Spleen (tissue), 11 donors: Measurements from ENCODE around the gene FHL2. TPM values are rescaled to one million over a fixed set of nuclear protein-coding genes. Genes with fewer than 3 reads are reported as not detected.

Experiments
- DNase-seq: peaks from one replicate; pipeline ENCODE4 v3.0.0-alpha.2; 2020
- H3K27ac ChIP-seq, 8 donors: fragments of 200-600 bp; sonication (generic) in 7 of 8; 1 replicate in 4 of 8; 2 replicates in 4 of 8; pipeline versions ENCODE4 v1.5.0 to v1.8.0; 2016 to 2021; ENCODE audit warnings: inconsistent platforms in 4 of 8, mild to moderate bottlenecking in 4 of 8, moderate library complexity in 1 of 8
- H3K27me3 ChIP-seq, 7 donors: fragments of 200-600 bp; sonication (generic) in 6 of 7; replicated peaks in 1 of 7; 1 replicate in 4 of 7; 2 replicates in 3 of 7; pipeline versions ENCODE4 v1.5.0 to v1.8.0; 2016 to 2021; ENCODE audit warnings: inconsistent platforms in 3 of 7, mild to moderate bottlenecking in 1 of 7
- H3K36me3 ChIP-seq, 6 donors: fragments of 200-600 bp; sonication (generic) in 5 of 6; 1 replicate in 4 of 6; 2 replicates in 2 of 6; pipeline versions ENCODE4 v1.5.0 to v1.8.0; 2016 to 2021; ENCODE audit warnings: inconsistent platforms in 2 of 6
- H3K4me1 ChIP-seq, 6 donors: fragments of 200-600 bp; sonication (generic) in 5 of 6; 1 replicate in 3 of 6; 2 replicates in 3 of 6; pipeline versions ENCODE4 v1.5.0 to v1.8.0; 2016 to 2021; ENCODE audit warnings: inconsistent platforms in 3 of 6
- H3K4me3 ChIP-seq, 8 donors: fragments of 200-600 bp; sonication (generic) in 7 of 8; 1 replicate in 4 of 8; 2 replicates in 4 of 8; pipeline versions ENCODE4 v1.5.0 to v1.8.0; 2016 to 2021; ENCODE audit warnings: inconsistent platforms in 4 of 8, mild to moderate bottlenecking in 4 of 8, moderate library complexity in 2 of 8
- H3K9me3 ChIP-seq, 8 donors: fragments of 200-600 bp; sonication (generic) in 7 of 8; 1 replicate in 4 of 8; 2 replicates in 4 of 8; pipeline versions ENCODE4 v1.5.0 to v1.8.0; 2016 to 2021; ENCODE audit warnings: inconsistent platforms in 4 of 8
- CTCF ChIP-seq, 11 experiments: fragments of 200-600 bp in 7 of 11; fragments of 450-650 bp in 4 of 11; sonication (generic) in 4 of 11; IDR thresholded peaks in 8 of 11; conservative IDR thresholded peaks in 3 of 11; 1 replicate in 7 of 11; 2 replicates in 4 of 11; pipeline versions ENCODE4 v1.4.0 to v1.8.0; 2016 to 2021; ENCODE audit warnings: antibody characterized with exemption in 11 of 11, inconsistent platforms in 4 of 11, mild to moderate bottlenecking in 1 of 11
- POLR2A ChIP-seq, 3 donors: fragments of 450-650 bp; IDR thresholded peaks; one replicate each; pipeline ENCODE4 v1.5.1; 2017; ENCODE audit warnings: antibody characterized with exemption in 3 of 3, mild to moderate bottlenecking in 1 of 3
- POLR2AphosphoS5 ChIP-seq, 3 donors: sonication (generic); formaldehyde crosslinking; IDR thresholded peaks; one replicate each; pipeline ENCODE4 v1.5.1; 2017; ENCODE audit warnings: antibody characterized with exemption in 3 of 3
- WGBS, 5 donors: extraction: QIAGEN DNeasy Blood & Tissue Kit in 3 of 5; methylation state at CpG; one replicate each; pipeline versions ENCODE4 v1.1.5 to v1.1.7; 2013 to 2018; 5-methylcytosine and 5-hydroxymethylcytosine counted together
- intact Hi-C: fragments of 100-400 bp; cut with DNase I; formaldehyde crosslinking; loops from one replicate; pipeline ENCODE4 v1.15.0; 2023; ENCODE audit warnings: low total_unique reads
- polyA plus RNA-seq, 3 donors: library from polyadenylated mRNA; stranded (reverse); fragments of 200-250 nt; gene quantifications; one replicate each; pipeline ENCODE4 v1.2.1, GENCODE V29; 2013
- total RNA-seq, 7 donors: library from RNA; depleted of rRNA in 3 of 7; stranded (reverse); fragments of >200 nt in 3 of 7; fragmentation: NEBNext Ultra II Directional in 4 of 7; extraction: Animal tissue kit (Norgen Biotek cat#: 25700) in 4 of 7; gene quantifications; one replicate each; pipeline versions ENCODE4 v1.1.0 to v1.2.1, GENCODE V29; 2016 to 2021
- donor health status: healthy with polysubstance abuse.
- donor health status: DM: no; HTN: no; CAD: no; lungs with moderate emphysema.
- donor health status: DM: no; HTN: no; CAD: no.
- donor health status: Bipolar disorder and iron deficiency.
- donor health status: healthy.
- donor health status: DM: no; HTN: no; CAD: no.
- donor health status: DM: yes; HTN: yes; CAD: no.

Gene FHL2
- total and polyA plus RNA-seq, 10 donors = 6.8 to 27.4 (median 18.9) TPM

- 72 to 81% (median 75%) methylated on average over 5 of the region's 5 CpGs for WGBS, 5 donors
- no peak overlapping the region for H3K4me3 ChIP-seq
- H3K36me3 ChIP-seq = peaks cover 0 to 26% (median 0%) of the 10 kb centered on the region in 6 donors
- H3K9me3 ChIP-seq = no peaks in the 10 kb centered on the region
- intact Hi-C loops = no loop called here
- H3K4me1 ChIP-seq = peaks cover 0 to 45% (median 8%) of the 10 kb centered on the region in 6 donors
- no peak for TF ChIP-seq POLR2A (IDR thresholded peaks at IDR 0.05)
- no peak for TF ChIP-seq CTCF (IDR thresholded peaks at IDR 0.05 in 8 of 11, conservative IDR thresholded peaks at IDR 0.05 in 3 of 11)
- TF ChIP-seq POLR2AphosphoS5 (IDR thresholded peaks at IDR 0.05) = no peak
- DNase-seq = no peak
- peaks cover 0 to 10% (median 0%) of the 10 kb centered on the region in 7 donors for H3K27me3 ChIP-seq
- no peak overlapping the region for H3K27ac ChIP-seq
Measured at GRCh38 chr2:105384861-105385260, 14.0 kb downstream of the FHL2 start.

- 49 to 72% (median 69%) methylated on average over 7 of the region's 7 CpGs for WGBS, 5 donors
- intact Hi-C loops = no loop called here
- Histone ChIP-seq H3K27ac (no peak overlapping the region), H3K4me3 (no peak overlapping the region), H3K4me1 (peaks cover 0 to 46% (median 6%) of the 10 kb centered on the region in 6 donors), H3K9me3 (no peaks in the 10 kb centered on the region), H3K27me3 (peaks cover 0 to 10% (median 0%) of the 10 kb centered on the region in 7 donors), H3K36me3 (peaks cover 0 to 26% (median 0%) of the 10 kb centered on the region in 6 donors)
- TF ChIP-seq POLR2A (IDR thresholded peaks at IDR 0.05) = no peak
- TF ChIP-seq POLR2AphosphoS5 (IDR thresholded peaks at IDR 0.05) = no peak
- no peak for DNase-seq
Measured at GRCh38 chr2:105384216-105384615, 14.6 kb downstream of the FHL2 start.

- peaks cover 0 to 44% (median 3%) of the 10 kb centered on the region in 6 donors for H3K4me1 ChIP-seq
- peaks cover 0 to 26% (median 0%) of the 10 kb centered on the region in 6 donors for H3K36me3 ChIP-seq
- DNase-seq = no peak
- no peak overlapping the region for H3K27ac ChIP-seq
- no peaks in the 10 kb centered on the region for H3K9me3 ChIP-seq
- intact Hi-C loops = no loop called here
- H3K4me3 ChIP-seq = no peak overlapping the region
- TF ChIP-seq POLR2A (IDR thresholded peaks at IDR 0.05) = no peak
- TF ChIP-seq POLR2AphosphoS5 (IDR thresholded peaks at IDR 0.05) = no peak
- TF ChIP-seq CTCF (IDR thresholded peaks at IDR 0.05 in 8 of 11, conservative IDR thresholded peaks at IDR 0.05 in 3 of 11) = no peak
- 43 to 59% (median 51%) methylated on average over 8 of the region's 8 CpGs for WGBS, 5 donors
- peaks cover 0 to 10% (median 0%) of the 10 kb centered on the region in 7 donors for H3K27me3 ChIP-seq
Measured at GRCh38 chr2:105383432-105384166, 15.3 kb downstream of the FHL2 start.

GRCh38 chr2:105382177-105382576, 16.7 kb downstream of the FHL2 start:
- Histone ChIP-seq H3K9me3 (no peaks in the 10 kb centered on the region), H3K4me1 (peaks cover 0 to 48% (median 2%) of the 10 kb centered on the region in 6 donors), H3K27me3 (peaks cover 0 to 10% (median 0%) of the 10 kb centered on the region in 7 donors), H3K36me3 (peaks cover 0 to 26% (median 0%) of the 10 kb centered on the region in 6 donors), H3K27ac (peak overlapping the region in 1 of 8 donors; percentile 83), H3K4me3 (no peak overlapping the region)
- intact Hi-C loops = no loop called here
- DNase-seq = no peak
- WGBS, 5 donors = 92 to 97% (median 93%) methylated on average over 5 of the region's 5 CpGs
- TF ChIP-seq POLR2A (IDR thresholded peaks at IDR 0.05) (no peak), POLR2AphosphoS5 (IDR thresholded peaks at IDR 0.05) (no peak), CTCF (IDR thresholded peaks at IDR 0.05 in 8 of 11, conservative IDR thresholded peaks at IDR 0.05 in 3 of 11) (no peak)
